ENCODE measurements around the gene STK32B. TPM values are rescaled to one million over a fixed set of nuclear protein-coding genes. Genes with fewer than 3 reads are reported as not detected.
"Not testable (repeated sequence)": the region's sequence is repeated elsewhere in the genome, so short reads cannot be mapped to it uniquely, and the experiment has no call there.

The STK32B gene
- polyA plus RNA-seq, 2 of the 4 experiments (the other 2 are of a cell fraction): 7.6 to 12.1 TPM

DNA sequence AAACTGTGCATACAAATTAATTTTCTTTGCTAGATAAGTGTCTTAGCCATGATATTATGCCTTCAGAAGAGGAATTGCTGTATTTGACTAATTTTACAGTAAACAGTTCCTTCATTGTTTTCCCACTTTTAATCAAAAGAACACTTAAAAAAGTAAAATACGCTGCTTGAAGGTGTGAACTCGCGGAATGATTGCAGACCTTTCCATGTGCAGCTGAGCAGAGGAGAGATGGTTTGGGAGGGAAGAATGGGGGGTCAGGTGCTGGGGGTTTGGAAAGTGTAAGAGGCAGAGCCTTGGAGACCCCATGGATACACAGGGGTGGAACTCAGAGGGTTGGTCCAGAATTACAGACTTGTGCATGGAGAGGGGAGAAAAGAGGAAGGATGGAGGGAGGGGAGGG lies 47.4 kb upstream of the STK32B start:
- TF ChIP-seq HEYL (CRISPR knock-in tag; IDR thresholded peaks at IDR 0.05): no peak
- TF ChIP-seq NR3C1 (IDR thresholded peaks at IDR 0.05): no peak
- no peak for TF ChIP-seq KDM5A (IDR thresholded peaks at IDR 0.05)
- TF ChIP-seq, protein P1, sequence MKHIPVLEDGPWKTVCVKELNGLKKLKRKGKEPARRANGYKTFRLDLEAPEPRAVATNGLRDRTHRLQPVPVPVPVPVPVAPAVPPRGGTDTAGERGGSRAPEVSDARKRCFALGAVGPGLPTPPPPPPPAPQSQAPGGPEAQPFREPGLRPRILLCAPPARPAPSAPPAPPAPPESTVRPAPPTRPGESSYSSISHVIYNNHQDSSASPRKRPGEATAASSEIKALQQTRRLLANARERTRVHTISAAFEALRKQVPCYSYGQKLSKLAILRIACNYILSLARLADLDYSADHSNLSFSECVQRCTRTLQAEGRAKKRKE (CRISPR knock-in tag; IDR thresholded peaks at IDR 0.05; ENCODE audit: low read depth): no peak
- TF ChIP-seq JUNB (IDR thresholded peaks at IDR 0.05): no peak
- no peak for TF ChIP-seq RAD21 (conservative IDR thresholded peaks at IDR 0.05 in 1 of 2, IDR thresholded peaks at IDR 0.05 in 1 of 2)
- TF ChIP-seq HOXB13 (CRISPR knock-in tag; IDR thresholded peaks at IDR 0.05; ENCODE audit: low read depth): no peak
- no peak for TF ChIP-seq RNF2 (IDR thresholded peaks at IDR 0.05; ENCODE audit: borderline replicate concordance, low read depth)
- TF ChIP-seq CHD4 (IDR thresholded peaks at IDR 0.05; ENCODE audit: borderline replicate concordance): no peak
- TF ChIP-seq CBX8 (IDR thresholded peaks at IDR 0.05): no peak
- TF ChIP-seq MAZ (IDR thresholded peaks at IDR 0.05; ENCODE audit: borderline replicate concordance, low read depth, low read length): no peak
- TF ChIP-seq CBX2 (IDR thresholded peaks at IDR 0.05; ENCODE audit: borderline replicate concordance, low read depth): no peak
- TF ChIP-seq MYC (IDR thresholded peaks at IDR 0.05; ENCODE audit: borderline replicate concordance, low read length): no peak
- no peak for TF ChIP-seq KDM1A (IDR thresholded peaks at IDR 0.05; ENCODE audit: low read depth)
- no peak for TF ChIP-seq NFE2L2 (conservative IDR thresholded peaks at IDR 0.05; ENCODE audit: low read length)
- no peak for TF ChIP-seq EHF (CRISPR knock-in tag; IDR thresholded peaks at IDR 0.05)
- FAIRE-seq (no peak), ATAC-seq (no peak), DNase-seq (ENCODE audit: low read depth in 1 of 2, low spot score in 1 of 2) (no peak)
- Histone ChIP-seq H3K4me2 (no peak overlapping the region), H3K27ac (no peak overlapping the region), H3K9me3 (no peaks in the 10 kb centered on the region), H3K4me1 (no peaks in the 10 kb centered on the region), H3K4me3 (no peak overlapping the region)
- ChIA-PET POLR2A (no interaction called here), CTCF (interaction anchor here (1.1 to 1.2 kb wide), 2 partner anchors 9 to 12 kb away, joined by 3 to 4 read pairs; no protein-coding TSS in a partner anchor)
- WGBS (ENCODE audit: missing lambda C conversion rate): 91% methylated on average over 3 of the region's 3 CpGs

DNA sequence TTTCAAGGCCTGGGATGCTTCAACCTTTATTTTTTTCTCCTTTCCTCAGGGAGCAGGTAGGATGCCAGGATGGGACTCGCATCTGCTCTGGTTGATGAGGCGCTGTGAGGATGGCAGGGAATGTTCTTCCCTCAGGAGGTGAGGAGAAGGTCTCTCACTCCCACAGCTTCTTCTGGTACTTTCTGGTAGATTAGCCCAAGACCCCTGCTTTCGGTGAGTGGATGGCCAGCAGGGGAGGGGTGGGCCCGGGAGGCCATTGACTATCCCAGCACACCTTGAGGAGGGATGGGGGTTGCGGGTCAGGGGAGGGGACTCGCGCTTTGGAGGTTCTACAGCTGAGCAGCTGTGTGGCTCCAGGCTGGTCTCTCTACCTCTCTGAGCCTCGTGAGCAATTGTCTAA lies 46.8 kb upstream of the STK32B start:
- 74% methylated on average over 7 of the region's 8 CpGs for WGBS (ENCODE audit: missing lambda C conversion rate)
- CTCF ChIA-PET: no interaction called here
- ATAC-seq: no peak

DNA sequence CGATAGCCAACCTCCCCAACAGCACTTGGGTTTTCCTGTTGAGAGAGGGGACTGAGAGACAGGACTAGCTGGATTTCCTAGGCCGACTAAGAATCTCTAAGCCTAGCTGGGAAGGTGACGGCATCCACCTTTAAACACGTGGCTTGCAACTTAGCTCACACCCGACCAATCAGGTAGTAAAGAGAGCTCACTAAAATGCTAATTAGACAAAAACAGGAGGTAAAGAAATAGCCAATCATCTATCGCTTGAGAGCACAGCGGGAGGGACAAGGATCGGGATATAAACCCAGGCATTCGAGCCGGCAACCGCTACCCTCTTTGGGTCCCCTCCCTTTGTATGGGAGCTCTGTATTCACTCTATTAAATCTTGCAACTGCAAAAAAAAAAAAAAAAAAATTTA lies 44.3 kb upstream of the STK32B start:
- POLR2A ChIA-PET; H3K4me2 ChIP-seq; ATAC-seq; CTCF ChIA-PET; H3K9me3 ChIP-seq; FAIRE-seq; H3K4me1 ChIP-seq; H3K27ac ChIP-seq; H3K4me3 ChIP-seq; DNase-seq (ENCODE audit: low read depth in 1 of 2, low spot score in 1 of 2): not testable (repeated sequence)
- WGBS (ENCODE audit: missing lambda C conversion rate): 69% methylated on average over 11 of the region's 11 CpGs

More for the DNA sequence above, 46.8 kb upstream of the STK32B start:
- Histone ChIP-seq H3K4me2 (no peak overlapping the region), H3K4me3 (no peak overlapping the region), H3K27ac (no peak overlapping the region), H3K9me3 (no peaks in the 10 kb centered on the region), H3K4me1 (no peaks in the 10 kb centered on the region)
- DNase-seq (ENCODE audit: low read depth in 1 of 2, low spot score in 1 of 2): no peak
- TF ChIP-seq RARB (CRISPR knock-in tag; IDR thresholded peaks at IDR 0.05): no peak
- FAIRE-seq: no peak
- POLR2A ChIA-PET: no interaction called here

DNA sequence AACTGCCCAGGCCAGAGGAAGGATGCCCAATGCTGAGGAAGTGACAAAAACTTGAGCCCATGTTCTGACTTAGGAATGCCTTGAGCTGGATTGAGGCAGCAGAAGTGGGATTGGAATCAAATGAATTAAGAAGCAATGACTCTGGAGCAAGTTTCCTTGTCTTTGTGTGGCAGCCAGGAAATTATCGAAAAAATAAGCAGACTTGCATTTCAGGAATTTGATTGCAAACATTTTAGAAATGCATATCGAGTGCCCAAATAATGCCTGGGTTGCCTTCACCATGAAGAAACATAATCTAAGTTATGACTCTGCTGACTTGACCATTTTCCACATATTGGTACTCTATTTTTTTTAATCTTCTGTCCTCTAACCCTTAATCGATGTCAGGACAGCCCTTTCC lies 41.5 kb upstream of the STK32B start:
- no peak for DNase-seq (ENCODE audit: low read depth in 1 of 2, low spot score in 1 of 2)
- TF ChIP-seq HOXB5 (CRISPR knock-in tag; IDR thresholded peaks at IDR 0.05) (no peak), CBX8 (IDR thresholded peaks at IDR 0.05) (no peak), JUNB (IDR thresholded peaks at IDR 0.05) (no peak), CHD4 (IDR thresholded peaks at IDR 0.05; ENCODE audit: borderline replicate concordance) (no peak), MYC (IDR thresholded peaks at IDR 0.05; ENCODE audit: borderline replicate concordance, low read length) (no peak), ESRRA (IDR thresholded peaks at IDR 0.05; ENCODE audit: borderline replicate concordance, low read length) (no peak), HDAC2 (IDR thresholded peaks at IDR 0.05) (no peak), ZNF302 (CRISPR knock-in tag; IDR thresholded peaks at IDR 0.05) (no peak), POLR2A (IDR thresholded peaks at IDR 0.05; ENCODE audit: low read length) (no peak), FOSB (CRISPR knock-in tag; IDR thresholded peaks at IDR 0.05) (no peak), RCOR1 (IDR thresholded peaks at IDR 0.05; ENCODE audit: low read depth, low read length) (no peak)
- TF ChIP-seq, protein P2, sequence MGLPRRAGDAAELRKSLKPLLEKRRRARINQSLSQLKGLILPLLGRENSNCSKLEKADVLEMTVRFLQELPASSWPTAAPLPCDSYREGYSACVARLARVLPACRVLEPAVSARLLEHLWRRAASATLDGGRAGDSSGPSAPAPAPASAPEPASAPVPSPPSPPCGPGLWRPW (IDR thresholded peaks at IDR 0.05): no peak
- TF ChIP-seq, protein P3, sequence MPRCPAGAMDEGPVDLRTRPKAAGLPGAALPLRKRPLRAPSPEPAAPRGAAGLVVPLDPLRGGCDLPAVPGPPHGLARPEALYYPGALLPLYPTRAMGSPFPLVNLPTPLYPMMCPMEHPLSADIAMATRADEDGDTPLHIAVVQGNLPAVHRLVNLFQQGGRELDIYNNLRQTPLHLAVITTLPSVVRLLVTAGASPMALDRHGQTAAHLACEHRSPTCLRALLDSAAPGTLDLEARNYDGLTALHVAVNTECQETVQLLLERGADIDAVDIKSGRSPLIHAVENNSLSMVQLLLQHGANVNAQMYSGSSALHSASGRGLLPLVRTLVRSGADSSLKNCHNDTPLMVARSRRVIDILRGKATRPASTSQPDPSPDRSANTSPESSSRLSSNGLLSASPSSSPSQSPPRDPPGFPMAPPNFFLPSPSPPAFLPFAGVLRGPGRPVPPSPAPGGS (IDR thresholded peaks at IDR 0.05): no peak
- TF ChIP-seq, protein P4, sequence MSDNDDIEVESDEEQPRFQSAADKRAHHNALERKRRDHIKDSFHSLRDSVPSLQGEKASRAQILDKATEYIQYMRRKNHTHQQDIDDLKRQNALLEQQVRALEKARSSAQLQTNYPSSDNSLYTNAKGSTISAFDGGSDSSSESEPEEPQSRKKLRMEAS (IDR thresholded peaks at IDR 0.05): no peak
- ChIA-PET POLR2A (no interaction called here), CTCF (no interaction called here)
- 0 out of 3 replicates have a peak, but pooled peaks cover 3% of the 10 kb centered on the region for H3K4me1 ChIP-seq
- H3K4me2 ChIP-seq: no peak overlapping the region
- FAIRE-seq: no peak
- H3K4me3 ChIP-seq: no peak overlapping the region
- no peak overlapping the region for H3K27ac ChIP-seq
- WGBS (ENCODE audit: missing lambda C conversion rate): 32% methylated on average over 3 of the region's 3 CpGs
- no peaks in the 10 kb centered on the region for H3K9me3 ChIP-seq
- ATAC-seq: no peak

Measured in A549 (cell line).